ENCODE data around the gene INPP5D. TPM values are rescaled to one million over a fixed set of nuclear protein-coding genes. Genes with fewer than 3 reads are reported as not detected.
"Not testable (repeated sequence)": the region's sequence is repeated elsewhere in the genome, so short reads cannot be mapped to it uniquely, and the experiment has no call there.

INPP5D gene
- total RNA-seq, 1 donor from 2014 or later: 3.7 TPM

DNA sequence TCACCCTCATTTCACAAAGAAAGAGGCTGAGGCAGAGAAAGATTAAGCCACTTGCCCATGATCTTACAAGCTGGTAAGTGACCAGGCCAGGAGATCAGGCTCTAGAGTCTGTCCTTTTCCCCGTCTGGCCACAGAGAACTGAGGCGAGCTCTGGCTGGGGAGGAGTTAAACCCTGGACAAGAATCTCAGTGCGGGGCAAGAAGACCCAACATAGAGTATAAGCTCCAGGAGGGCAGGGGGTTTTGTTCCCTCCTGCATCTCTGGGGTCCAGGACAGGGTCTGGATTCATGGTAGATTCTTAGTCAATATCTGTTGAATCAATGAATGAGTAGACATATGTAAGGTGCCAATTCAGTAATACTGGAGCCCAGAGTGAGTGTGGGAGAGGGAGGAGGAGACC, 12.9 kb upstream of the INPP5D start:
- DNase-seq (ENCODE audit: low read depth): no peak
- TF ChIP-seq CTCF (IDR thresholded peaks at IDR 0.05; ENCODE audit: insufficient read depth, low read length, poor library complexity, severe bottlenecking): no peak

DNA sequence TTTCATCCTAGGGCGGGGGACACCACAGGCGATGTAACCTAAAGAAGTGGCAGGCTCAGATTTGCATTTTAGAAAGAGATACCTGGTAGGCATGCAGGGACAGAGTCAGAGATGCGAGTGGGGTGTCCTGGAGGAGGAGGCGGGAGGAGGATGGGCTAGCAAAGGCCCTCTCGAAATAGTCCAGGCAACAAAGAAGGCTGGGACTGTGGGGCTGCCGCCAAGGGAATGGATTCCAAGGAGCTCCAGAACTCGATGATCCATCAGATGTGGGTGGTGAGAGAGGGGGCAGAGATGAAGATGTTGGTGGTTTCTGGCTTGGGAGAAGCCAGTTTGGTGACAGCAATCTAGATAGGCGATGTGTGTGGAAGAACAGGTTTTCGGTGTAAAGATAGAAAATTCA, 12.5 kb upstream of the INPP5D start:
- H3K27me3 ChIP-seq (ENCODE audit: control insufficient read depth, insufficient read depth, low read length): no peaks in the 10 kb centered on the region
- H3K4me3 ChIP-seq (ENCODE audit: low read depth, low read length): no peak overlapping the region
- TF ChIP-seq CTCF (IDR thresholded peaks at IDR 0.05; ENCODE audit: insufficient read depth, low read length, poor library complexity, severe bottlenecking): no peak

More for the DNA sequence above, 12.9 kb upstream of the INPP5D start:
- no peaks in the 10 kb centered on the region for H3K27me3 ChIP-seq (ENCODE audit: control insufficient read depth, insufficient read depth, low read length)
- H3K36me3 ChIP-seq (ENCODE audit: control insufficient read depth, insufficient read depth, low read length): no peaks in the 10 kb centered on the region
- H3K4me3 ChIP-seq (ENCODE audit: low read depth, low read length): no peak overlapping the region

DNA sequence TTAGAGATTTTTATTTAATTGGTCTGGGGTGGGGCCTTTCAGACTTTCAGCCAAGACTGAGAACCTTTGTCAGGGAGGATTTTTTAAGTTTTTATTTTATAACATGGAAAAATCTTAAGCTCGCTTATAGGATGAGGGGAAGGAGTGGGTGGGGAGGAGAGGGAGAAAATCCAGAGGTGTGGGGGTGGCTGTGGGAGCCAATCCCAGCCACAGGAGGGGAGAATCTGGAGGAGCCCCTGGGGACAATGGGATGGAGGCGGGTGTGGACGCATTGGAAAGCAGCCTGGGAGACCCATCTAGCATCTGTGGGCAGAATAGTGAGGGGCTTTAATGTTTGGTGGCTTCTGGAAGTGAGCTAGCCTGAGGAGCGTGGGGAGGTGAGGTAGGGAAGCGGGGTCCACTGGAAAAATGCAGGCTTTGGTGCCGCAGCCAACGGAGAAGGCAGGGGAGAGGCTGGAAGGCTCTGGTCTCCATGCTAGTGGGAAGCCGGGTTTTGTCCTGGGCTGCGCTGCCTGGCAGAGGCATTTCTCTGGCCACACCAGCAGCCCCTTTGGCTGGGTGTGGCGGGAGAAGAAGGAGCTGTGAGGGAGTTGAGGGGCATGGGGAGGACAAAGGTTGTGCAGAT, 11.5 kb upstream of the INPP5D start:
- no peaks in the 10 kb centered on the region for H3K27me3 ChIP-seq (ENCODE audit: control insufficient read depth, insufficient read depth, low read length)
- TF ChIP-seq CTCF (IDR thresholded peaks at IDR 0.05; ENCODE audit: insufficient read depth, low read length, poor library complexity, severe bottlenecking): no peak
- no peak for DNase-seq (ENCODE audit: low read depth)
- no peak overlapping the region for H3K4me3 ChIP-seq (ENCODE audit: low read depth, low read length)
- H3K36me3 ChIP-seq (ENCODE audit: control insufficient read depth, insufficient read depth, low read length): no peaks in the 10 kb centered on the region

More for the DNA sequence above, 12.5 kb upstream of the INPP5D start:
- no peak for DNase-seq (ENCODE audit: low read depth)
- H3K36me3 ChIP-seq (ENCODE audit: control insufficient read depth, insufficient read depth, low read length): no peaks in the 10 kb centered on the region

DNA sequence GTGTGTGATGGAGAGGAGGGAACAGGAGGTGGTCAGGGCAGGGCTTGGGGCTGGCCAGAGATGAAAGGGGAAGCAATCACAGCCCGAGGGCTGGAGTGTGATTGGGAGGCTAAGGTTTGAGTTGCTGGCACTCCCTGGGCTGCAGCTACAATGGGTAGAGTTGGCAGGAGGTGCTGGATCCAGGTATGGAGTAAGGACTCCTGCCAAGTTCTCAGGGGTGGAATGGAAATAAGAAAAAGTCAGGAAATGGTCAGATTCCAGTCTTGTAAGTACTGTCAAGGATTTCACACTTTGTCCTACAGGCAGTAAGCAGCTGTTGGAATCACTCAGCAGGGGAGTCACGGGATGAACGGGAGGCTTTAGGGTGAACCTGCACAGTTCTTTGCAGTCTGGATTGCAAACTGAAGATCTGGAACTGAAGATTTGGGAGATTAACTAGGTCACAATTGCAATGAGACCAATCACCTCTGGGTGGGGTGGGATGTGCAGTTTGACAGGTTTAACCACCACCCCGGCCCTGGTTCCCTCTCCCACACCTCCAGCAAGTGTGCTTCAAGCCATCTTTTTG, 10.9 kb upstream of the INPP5D start:
- no peak for TF ChIP-seq CTCF (IDR thresholded peaks at IDR 0.05; ENCODE audit: insufficient read depth, low read length, poor library complexity, severe bottlenecking)
- Histone ChIP-seq H3K27me3 (ENCODE audit: control insufficient read depth, insufficient read depth, low read length) (no peaks in the 10 kb centered on the region), H3K4me3 (ENCODE audit: low read depth, low read length) (no peak overlapping the region), H3K36me3 (ENCODE audit: control insufficient read depth, insufficient read depth, low read length) (no peaks in the 10 kb centered on the region)
- no peak for DNase-seq (ENCODE audit: low read depth)

- Histone ChIP-seq H3K36me3 (ENCODE audit: control insufficient read depth, insufficient read depth, low read length) (no peaks in the 10 kb centered on the region), H3K4me3 (ENCODE audit: low read depth, low read length) (no peak overlapping the region), H3K27me3 (ENCODE audit: control insufficient read depth, insufficient read depth, low read length) (no peaks in the 10 kb centered on the region)
- no peak for TF ChIP-seq CTCF (IDR thresholded peaks at IDR 0.05; ENCODE audit: insufficient read depth, low read length, poor library complexity, severe bottlenecking)
- no peak for DNase-seq (ENCODE audit: low read depth)
Measured at GRCh38 chr2:233051241-233052149, 8.6 kb upstream of the INPP5D start.

- not testable (repeated sequence) for H3K36me3 ChIP-seq (ENCODE audit: control insufficient read depth, insufficient read depth, low read length); H3K27me3 ChIP-seq (ENCODE audit: control insufficient read depth, insufficient read depth, low read length); DNase-seq (ENCODE audit: low read depth); H3K4me3 ChIP-seq (ENCODE audit: low read depth, low read length)
Measured at GRCh38 chr2:233052517-233052916, 7.6 kb upstream of the INPP5D start.
